HepG2 (cell line): ENCODE measurements around the gene SMYD1. TPM values are rescaled to one million over a fixed set of nuclear protein-coding genes. Genes with fewer than 3 reads are reported as not detected.
A peak's percentile ranks its signal among the peaks of the same experiment; 100 is the strongest.

Source experiments
- BHLHE40 ChIP-seq: IDR thresholded peaks from 2 replicates; pipeline ENCODE4 v1.6.1; 2011; ENCODE audit warnings: low read length, improper control_type of control experiment
- CBX1 ChIP-seq: IDR thresholded peaks from one replicate; pipeline ENCODE4 v1.6.1; 2016; ENCODE audit warnings: antibody characterized with exemption, low read depth
- CREM ChIP-seq, 2 experiments: sonication (generic) in 1 of 2; formaldehyde crosslinking in 1 of 2; IDR thresholded peaks; 2 replicates each; pipeline versions ENCODE4 v1.4.0 to v1.6.1; 2016 to 2020; ENCODE audit warnings: antibody characterized with exemption in 1 of 2, mild to moderate bottlenecking in 1 of 2, missing genetic modification reagents in 1 of 2
- FOXA1 ChIP-seq, 2 experiments: fragments of 450-650 bp in 1 of 2; sonication (generic) in 1 of 2; formaldehyde crosslinking in 1 of 2; IDR thresholded peaks; 2 replicates each; pipeline versions ENCODE4 v1.4.0 to v1.6.1; 2016 to 2020; ENCODE audit warnings: missing genetic modification reagents in 1 of 2
- HNRNPUL1 ChIP-seq: fragments of 200-400 bp; formaldehyde crosslinking; IDR thresholded peaks from 2 replicates; pipeline ENCODE4 v1.6.1; 2017; ENCODE audit warnings: low read depth, mild to moderate bottlenecking, low read length, moderate library complexity
- IRX3 ChIP-seq: sonication (generic); formaldehyde crosslinking; IDR thresholded peaks from 2 replicates; pipeline ENCODE4 v1.8.1; 2023; ENCODE audit warnings: mild to moderate bottlenecking, low read depth, missing genetic modification reagents, borderline replicate concordance
- KAT7 ChIP-seq: IDR thresholded peaks from 2 replicates; pipeline ENCODE4 v1.6.1; 2018; ENCODE audit warnings: borderline replicate concordance, missing compliant biosample characterization
- KLF15 ChIP-seq: sonication (generic); formaldehyde crosslinking; IDR thresholded peaks from 2 replicates; pipeline ENCODE4 v1.8.1; 2023; ENCODE audit warnings: borderline replicate concordance, mild to moderate bottlenecking, inconsistent platforms, missing genetic modification reagents, mixed read lengths
- PHF8 ChIP-seq: sonication (generic); formaldehyde crosslinking; IDR thresholded peaks from 2 replicates; pipeline ENCODE4 v1.5.0; 2020; ENCODE audit warnings: missing genetic modification reagents
- POLR2A ChIP-seq, 2 experiments: IDR thresholded peaks; 2 replicates each; pipeline ENCODE4 v1.6.1; 2011; ENCODE audit warnings: low read depth in 2 of 2, low read length in 2 of 2, mild to moderate bottlenecking in 1 of 2, moderate library complexity in 1 of 2; ENCODE audit not compliant: insufficient read depth in 1 of 2
- RFX5 ChIP-seq: IDR thresholded peaks from 2 replicates; pipeline ENCODE4 v1.6.1; 2011; ENCODE audit warnings: low read depth, low read length, improper control_type of control experiment
- RFXAP ChIP-seq: sonication (generic); formaldehyde crosslinking; IDR thresholded peaks from 2 replicates; pipeline ENCODE4 v1.4.0; 2020; ENCODE audit warnings: missing genetic modification reagents, borderline replicate concordance
- SSRP1 ChIP-seq: IDR thresholded peaks from 2 replicates; pipeline ENCODE4 v1.6.1; 2016; ENCODE audit warnings: control low read depth
- ZBTB42 ChIP-seq: sonication (generic); formaldehyde crosslinking; IDR thresholded peaks from 2 replicates; pipeline ENCODE4 v1.5.0; 2020; ENCODE audit warnings: mild to moderate bottlenecking, missing genetic modification reagents
- ZBTB7B ChIP-seq: sonication (generic); formaldehyde crosslinking; IDR thresholded peaks from 2 replicates; pipeline ENCODE4 v1.4.0; 2020; ENCODE audit warnings: missing genetic modification reagents
- ZFP90 ChIP-seq: sonication (generic); formaldehyde crosslinking; IDR thresholded peaks from 2 replicates; pipeline ENCODE4 v1.8.0; 2022; ENCODE audit warnings: missing genetic modification reagents, mild to moderate bottlenecking, inconsistent platforms, borderline replicate concordance
- ZNF292 ChIP-seq: sonication (generic); formaldehyde crosslinking; IDR thresholded peaks from 2 replicates; pipeline ENCODE4 v1.8.1; 2022; ENCODE audit warnings: mild to moderate bottlenecking, low read depth, missing genetic modification reagents, borderline replicate concordance
- ZNF317 ChIP-seq: sonication (generic); formaldehyde crosslinking; IDR thresholded peaks from 2 replicates; pipeline ENCODE4 v1.5.0; 2020; ENCODE audit warnings: mild to moderate bottlenecking, missing genetic modification reagents
- ZNF335 ChIP-seq: sonication (generic); formaldehyde crosslinking; IDR thresholded peaks from 2 replicates; pipeline ENCODE4 v1.4.0; 2020; ENCODE audit warnings: missing genetic modification reagents
- ZNF546 ChIP-seq: sonication (generic); formaldehyde crosslinking; conservative IDR thresholded peaks from 2 replicates; pipeline ENCODE4 v1.8.1; 2023; ENCODE audit warnings: mild to moderate bottlenecking, missing genetic modification reagents
- ZNF556 ChIP-seq: sonication (generic); formaldehyde crosslinking; IDR thresholded peaks from 2 replicates; pipeline ENCODE4 v1.4.0; 2020; ENCODE audit warnings: mild to moderate bottlenecking, missing genetic modification reagents, borderline replicate concordance
- ZNF557 ChIP-seq: sonication (generic); formaldehyde crosslinking; IDR thresholded peaks from 2 replicates; pipeline ENCODE4 v1.4.0; 2020; ENCODE audit warnings: missing genetic modification reagents
- ZNF629 ChIP-seq: sonication (generic); formaldehyde crosslinking; conservative IDR thresholded peaks from 2 replicates; pipeline ENCODE4 v1.5.0; 2020; ENCODE audit warnings: missing genetic modification reagents
- ZNF703 ChIP-seq: sonication (generic); formaldehyde crosslinking; IDR thresholded peaks from 2 replicates; pipeline ENCODE4 v1.5.1; 2020; ENCODE audit warnings: missing genetic modification reagents, mild to moderate bottlenecking, moderate library complexity, borderline replicate concordance
- ZSCAN9 ChIP-seq: IDR thresholded peaks from 2 replicates; pipeline ENCODE4 v1.6.1; 2016; ENCODE audit warnings: borderline replicate concordance
- polyA plus RNA-seq, 8 experiments: library from polyadenylated mRNA; depleted of rRNA in 3 of 8; stranded (reverse) in 7 of 8; unstranded in 1 of 8; fragments of >200 nt; fragmentation: Illumina TruSeq in 4 of 8; extraction: Trizol in 4 of 8; gene quantifications; 2 replicates each; pipeline versions ENCODE4 v1.2.1 to v1.2.3, GENCODE V29; 2011 to 2016; ENCODE audit warnings: low read depth in 4 of 8, missing spikeins in 1 of 8, mixed read lengths in 1 of 8; ENCODE audit not compliant: insufficient read depth in 1 of 8
- total RNA-seq, 5 experiments: library from RNA; depleted of rRNA; stranded (reverse); fragments of >200 nt; fragmentation: Illumina TruSeq; extraction: Trizol; gene quantifications; 2 replicates each; pipeline ENCODE4 v1.2.3, GENCODE V29; 2016; ENCODE audit warnings: low read depth in 1 of 5
- TF ChIP-seq, protein P1 (sequence below): sonication (generic); formaldehyde crosslinking; IDR thresholded peaks from 2 replicates; pipeline ENCODE4 v1.5.1; 2020; ENCODE audit warnings: missing genetic modification reagents, mild to moderate bottlenecking, borderline replicate concordance
- TF ChIP-seq, protein P2 (sequence below): sonication (generic); formaldehyde crosslinking; IDR thresholded peaks from 2 replicates; pipeline ENCODE4 v1.5.0; 2020; ENCODE audit warnings: missing genetic modification reagents
- TF ChIP-seq, protein P3 (sequence below): fragments of 450-650 bp; IDR thresholded peaks from 2 replicates; pipeline ENCODE4 v1.6.1; 2016

SMYD1 gene
- total and polyA plus RNA-seq, 2 of the 13 experiments (the other 11 are each of a cell fraction or from before 2014, with no cell fraction given) = not detected

DNA sequence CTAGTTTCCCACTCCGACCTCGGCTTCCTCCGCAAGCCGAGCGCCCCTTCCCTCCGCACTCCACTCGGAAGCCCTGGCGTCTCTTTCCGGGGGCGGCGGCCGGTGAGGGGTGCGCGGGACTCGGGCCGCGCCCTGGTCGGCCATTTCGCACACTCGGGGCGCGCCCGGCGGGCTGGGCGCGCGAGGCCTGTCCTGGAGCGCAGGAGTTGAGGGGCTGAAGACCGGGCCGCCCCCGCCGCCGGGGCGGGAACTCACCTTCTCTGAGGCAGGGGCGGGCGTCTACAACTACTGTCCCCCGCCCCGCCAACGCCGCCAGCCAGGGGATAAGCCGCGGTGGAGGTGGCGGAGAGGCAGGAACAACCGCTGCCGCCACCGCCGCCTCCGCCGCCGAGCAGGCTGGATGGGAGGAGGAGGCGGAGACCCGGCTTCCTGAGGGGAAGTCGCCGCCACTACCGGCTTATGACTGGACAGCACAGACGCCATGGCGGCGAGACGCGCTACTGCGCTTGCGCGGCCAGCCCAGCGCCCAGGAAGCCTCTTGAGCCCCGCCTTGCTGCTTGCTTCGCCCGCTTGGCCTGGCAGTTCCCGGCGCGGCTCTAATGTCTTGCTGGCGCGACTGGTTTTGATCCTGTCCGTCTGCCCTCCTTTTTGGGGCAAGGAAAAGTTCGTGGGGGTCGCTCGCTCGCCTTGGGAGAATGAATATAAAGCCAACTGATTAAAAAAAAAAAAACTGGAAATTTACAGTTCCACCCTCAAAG is 12.1 kb upstream of the SMYD1 start, which contains the start of gene KRCC1 (continued):
- TF ChIP-seq, protein P1, sequence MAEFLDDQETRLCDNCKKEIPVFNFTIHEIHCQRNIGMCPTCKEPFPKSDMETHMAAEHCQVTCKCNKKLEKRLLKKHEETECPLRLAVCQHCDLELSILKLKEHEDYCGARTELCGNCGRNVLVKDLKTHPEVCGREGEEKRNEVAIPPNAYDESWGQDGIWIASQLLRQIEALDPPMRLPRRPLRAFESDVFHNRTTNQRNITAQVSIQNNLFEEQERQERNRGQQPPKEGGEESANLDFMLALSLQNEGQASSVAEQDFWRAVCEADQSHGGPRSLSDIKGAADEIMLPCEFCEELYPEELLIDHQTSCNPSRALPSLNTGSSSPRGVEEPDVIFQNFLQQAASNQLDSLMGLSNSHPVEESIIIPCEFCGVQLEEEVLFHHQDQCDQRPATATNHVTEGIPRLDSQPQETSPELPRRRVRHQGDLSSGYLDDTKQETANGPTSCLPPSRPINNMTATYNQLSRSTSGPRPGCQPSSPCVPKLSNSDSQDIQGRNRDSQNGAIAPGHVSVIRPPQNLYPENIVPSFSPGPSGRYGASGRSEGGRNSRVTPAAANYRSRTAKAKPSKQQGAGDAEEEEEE (CRISPR knock-in tag) = no peak
- peak; percentile 70; the same call in 1 of the 2 replicates for TF ChIP-seq RFXAP
- no peak for TF ChIP-seq ZNF629
- TF ChIP-seq FOXA1 (IDR thresholded peaks at IDR 0.05) = no peak
- no peak for TF ChIP-seq FOXA1 (CRISPR knock-in tag; IDR thresholded peaks at IDR 0.05)
- peak; percentile 98 for TF ChIP-seq PHF8 (CRISPR knock-in tag)
- TF ChIP-seq ZSCAN9 (CRISPR knock-in tag) = peak; percentile 79; the same call in 1 of the 2 replicates
- peak; percentile 89 for TF ChIP-seq CBX1
- no peak for TF ChIP-seq BHLHE40
- TF ChIP-seq, protein P2, sequence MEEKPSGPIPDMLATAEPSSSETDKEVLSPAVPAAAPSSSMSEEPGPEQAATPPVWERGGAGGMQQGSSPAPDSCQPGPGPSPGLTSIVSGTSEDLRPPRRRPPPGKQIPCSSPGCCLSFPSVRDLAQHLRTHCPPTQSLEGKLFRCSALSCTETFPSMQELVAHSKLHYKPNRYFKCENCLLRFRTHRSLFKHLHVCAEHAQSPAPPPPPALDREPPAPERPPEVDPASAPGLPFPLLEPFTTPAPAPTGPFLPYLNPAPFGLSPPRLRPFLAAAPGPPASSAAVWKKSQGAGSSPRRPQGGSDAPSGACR = no peak
- TF ChIP-seq ZNF335 (CRISPR knock-in tag) = peak; percentile 94
- TF ChIP-seq CREM (IDR thresholded peaks at IDR 0.05) = 0 out of 2 replicates have a peak, but pooled peaks have one; percentile 23
- no peak for TF ChIP-seq CREM (CRISPR knock-in tag; IDR thresholded peaks at IDR 0.05)
- peak; percentile 72 for TF ChIP-seq ZNF703 (CRISPR knock-in tag)
- TF ChIP-seq SSRP1 (CRISPR knock-in tag) = 0 out of 2 replicates have a peak, but pooled peaks have one; percentile 64
- peak; percentile 92 for TF ChIP-seq KAT7 (CRISPR knock-in tag)
- no peak for TF ChIP-seq IRX3
- TF ChIP-seq ZBTB42 (CRISPR knock-in tag) = 0 out of 2 replicates have a peak, but pooled peaks have one; percentile 36
- peak; percentile 75 for TF ChIP-seq ZNF546 (CRISPR knock-in tag)
- TF ChIP-seq ZNF292 (CRISPR knock-in tag) = peak; percentile 68; the same call in 1 of the 2 replicates
- no peak; the same call in 1 of the 2 replicates for TF ChIP-seq ZNF317 (CRISPR knock-in tag)
- TF ChIP-seq ZFP90 (CRISPR knock-in tag) = peak; percentile 94
- TF ChIP-seq ZBTB7B (CRISPR knock-in tag) = peak; percentile 60; the same call in 1 of the 2 replicates
- TF ChIP-seq RFX5 = no peak
- peak; percentile 89 to 91 for TF ChIP-seq POLR2A (IDR thresholded peaks at IDR 0.05; ENCODE audit: insufficient read depth in 1 of 2, low read depth in 2 of 2, low read length in 2 of 2)
- peak; percentile 95 for TF ChIP-seq ZNF556 (CRISPR knock-in tag)
- TF ChIP-seq HNRNPUL1 = peak; percentile 79; the same call in 1 of the 2 replicates
- TF ChIP-seq ZNF557 (CRISPR knock-in tag) = peak; percentile 82; the same call in 1 of the 2 replicates
- TF ChIP-seq KLF15 (CRISPR knock-in tag) = peak; percentile 91
- TF ChIP-seq, protein P3, sequence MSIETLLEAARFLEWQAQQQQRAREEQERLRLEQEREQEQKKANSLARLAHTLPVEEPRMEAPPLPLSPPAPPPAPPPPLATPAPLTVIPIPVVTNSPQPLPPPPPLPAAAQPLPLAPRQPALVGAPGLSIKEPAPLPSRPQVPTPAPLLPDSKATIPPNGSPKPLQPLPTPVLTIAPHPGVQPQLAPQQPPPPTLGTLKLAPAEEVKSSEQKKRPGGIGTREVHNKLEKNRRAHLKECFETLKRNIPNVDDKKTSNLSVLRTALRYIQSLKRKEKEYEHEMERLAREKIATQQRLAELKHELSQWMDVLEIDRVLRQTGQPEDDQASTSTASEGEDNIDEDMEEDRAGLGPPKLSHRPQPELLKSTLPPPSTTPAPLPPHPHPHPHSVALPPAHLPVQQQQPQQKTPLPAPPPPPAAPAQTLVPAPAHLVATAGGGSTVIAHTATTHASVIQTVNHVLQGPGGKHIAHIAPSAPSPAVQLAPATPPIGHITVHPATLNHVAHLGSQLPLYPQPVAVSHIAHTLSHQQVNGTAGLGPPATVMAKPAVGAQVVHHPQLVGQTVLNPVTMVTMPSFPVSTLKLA = no peak
